Endometrial microvascular endothelial cells (primary cell): ENCODE results near the gene ATIC. TPM values are rescaled to one million over a fixed set of nuclear protein-coding genes. Genes with fewer than 3 reads are reported as not detected.

Experiments
- in situ Hi-C: cut with HindIII; loops from 2 replicates; pipeline ENCODE4 v1.10.0; 2017; ENCODE audit warnings: low sequenced_read_pairs, low pct_unique_long_range_greater_than_20kb; ENCODE audit errors: inconsistent ontology term
- total RNA-seq: library from RNA; depleted of rRNA; stranded (reverse); fragments of >200 nt; gene quantifications from one replicate; pipeline ENCODE4 v1.2.3, GENCODE V29; 2015; ENCODE audit errors: inconsistent ontology term

The ATIC gene
- total RNA-seq, 1 donor from 2014 or later: 36.2 TPM

DNA sequence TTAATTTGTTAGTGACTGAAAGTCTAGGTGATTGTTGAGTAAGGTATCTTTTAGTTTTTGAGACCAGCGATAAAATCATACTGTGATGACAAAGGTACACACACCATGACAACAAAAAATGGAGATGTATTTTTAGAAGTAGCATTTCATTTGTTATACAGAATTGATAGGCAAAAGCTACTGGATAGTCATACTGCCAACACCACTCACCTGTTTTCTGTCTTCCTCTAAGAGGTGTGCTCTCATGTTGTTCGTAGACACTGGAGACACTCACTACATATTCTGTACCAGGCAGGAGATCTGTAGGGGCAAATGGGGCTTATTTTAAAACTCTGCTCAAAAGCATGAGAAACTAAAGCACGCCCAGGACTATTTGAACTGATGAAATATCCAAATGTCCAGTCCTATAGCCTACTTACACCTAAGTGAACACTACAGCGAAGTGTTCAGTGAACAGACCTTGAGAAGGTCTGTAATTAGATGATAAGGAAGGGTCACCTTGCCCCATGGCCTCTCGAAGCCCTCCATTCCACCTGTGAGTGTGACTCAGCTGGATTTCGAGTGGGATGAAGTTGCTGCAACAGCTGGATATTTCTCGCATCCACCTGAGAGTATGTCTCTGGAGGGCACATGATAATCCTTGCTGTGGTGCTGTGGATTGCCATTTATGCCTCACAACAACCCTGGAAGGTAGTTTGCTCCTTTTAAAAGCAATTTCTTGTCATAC lies 76.3 kb downstream of the ATIC start:
- in situ Hi-C loops: no loop called here

GRCh38 chr2:215390550-215390913 lies 78.7 kb downstream of the ATIC start:
- in situ Hi-C loops: no loop called here

DNA sequence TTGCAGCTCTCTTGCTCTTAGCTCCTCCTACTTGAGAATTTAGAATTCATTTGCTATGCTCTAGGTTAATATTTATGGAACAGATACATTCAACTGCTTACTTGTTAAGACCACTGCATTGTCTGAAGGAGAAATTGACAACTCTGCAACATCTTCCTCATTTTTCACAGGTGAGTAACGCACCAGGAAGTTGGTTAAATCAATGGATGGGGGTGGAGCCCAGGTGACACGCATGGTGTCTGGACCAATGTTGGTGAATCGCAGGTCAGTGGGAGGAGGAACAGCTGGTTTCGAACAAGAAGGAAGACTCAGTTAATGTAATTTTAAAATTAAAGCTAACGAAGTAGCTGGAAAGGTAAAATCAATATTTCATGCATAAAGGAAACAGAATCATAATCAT lies 79.7 kb downstream of the ATIC start:
- in situ Hi-C loops: no loop called here

- in situ Hi-C loops: no loop called here
These were observed 80.3 kb downstream of the ATIC start for GRCh38 chr2:215392164-215392563.

GRCh38 chr2:215392687-215393270 lies 80.9 kb downstream of the ATIC start:
- in situ Hi-C loops: no loop called here

DNA sequence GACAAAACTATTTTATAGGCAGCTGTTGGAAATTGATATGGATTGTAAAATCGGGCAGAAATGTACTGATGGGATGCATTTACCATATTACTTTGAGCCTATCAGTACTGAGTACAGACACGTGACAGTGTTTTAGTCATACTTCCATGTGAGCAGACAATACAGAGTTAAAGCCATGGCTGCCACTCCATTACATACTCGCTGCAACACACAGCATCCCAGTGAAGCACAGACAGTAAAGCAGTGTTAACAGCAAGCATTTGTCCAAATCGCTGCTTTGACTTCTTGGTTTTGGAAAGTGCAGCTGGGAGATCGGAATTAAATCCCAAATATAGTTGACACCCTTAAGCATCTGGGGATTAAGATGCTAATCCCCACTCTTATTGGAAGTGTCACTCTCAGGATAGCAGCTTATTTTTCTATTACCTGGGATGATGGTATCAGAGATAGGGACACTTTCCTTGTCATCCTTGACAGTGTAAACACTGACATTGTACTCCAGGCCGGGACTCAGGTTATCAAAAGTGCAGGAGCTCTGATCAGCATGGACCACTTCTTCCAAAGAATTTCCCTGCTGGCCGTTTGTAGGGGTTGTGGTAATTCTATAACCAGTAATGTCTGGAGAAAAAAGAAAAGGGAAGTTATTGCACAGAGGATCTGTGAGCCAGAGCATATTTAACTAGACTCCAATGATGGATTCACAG lies 82.4 kb downstream of the ATIC start:
- in situ Hi-C loops: no loop called here

GRCh38 chr2:215395687-215396460 lies 84.0 kb downstream of the ATIC start:
- in situ Hi-C loops: no loop called here

DNA sequence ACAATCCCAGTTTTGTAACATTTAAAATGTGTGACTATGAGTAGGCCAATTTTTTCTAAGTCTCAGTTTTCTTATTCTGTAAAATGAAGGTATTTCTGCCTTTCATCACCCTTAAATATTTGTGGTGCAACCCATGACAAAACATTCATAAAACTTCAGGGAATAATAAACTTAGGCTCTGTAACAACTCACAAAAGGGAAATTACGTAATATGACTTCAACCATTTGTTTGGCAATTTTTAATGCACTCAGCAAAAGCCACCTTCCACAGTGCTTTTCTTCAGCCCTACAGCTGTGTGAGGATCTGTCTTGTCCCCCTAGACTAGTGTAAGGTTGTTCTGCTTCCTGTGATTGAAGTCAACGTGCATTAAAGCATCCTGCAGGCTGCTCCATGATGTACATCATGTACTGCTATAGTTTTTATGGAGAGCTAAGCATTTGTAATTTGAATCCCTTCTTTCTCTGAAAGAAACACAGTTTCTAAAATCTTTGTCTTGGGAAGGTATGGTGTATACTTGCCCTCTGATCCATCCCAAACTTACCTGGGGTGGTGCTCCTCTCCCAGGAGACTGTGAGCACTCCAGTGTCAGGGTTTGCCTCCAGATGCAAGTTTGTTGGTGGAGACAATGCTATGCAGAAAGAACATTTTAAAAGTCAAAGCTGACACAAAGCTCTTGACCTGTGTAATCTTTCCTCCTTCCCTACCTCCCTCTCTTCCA lies 84.9 kb downstream of the ATIC start:
- in situ Hi-C loops: no loop called here

DNA sequence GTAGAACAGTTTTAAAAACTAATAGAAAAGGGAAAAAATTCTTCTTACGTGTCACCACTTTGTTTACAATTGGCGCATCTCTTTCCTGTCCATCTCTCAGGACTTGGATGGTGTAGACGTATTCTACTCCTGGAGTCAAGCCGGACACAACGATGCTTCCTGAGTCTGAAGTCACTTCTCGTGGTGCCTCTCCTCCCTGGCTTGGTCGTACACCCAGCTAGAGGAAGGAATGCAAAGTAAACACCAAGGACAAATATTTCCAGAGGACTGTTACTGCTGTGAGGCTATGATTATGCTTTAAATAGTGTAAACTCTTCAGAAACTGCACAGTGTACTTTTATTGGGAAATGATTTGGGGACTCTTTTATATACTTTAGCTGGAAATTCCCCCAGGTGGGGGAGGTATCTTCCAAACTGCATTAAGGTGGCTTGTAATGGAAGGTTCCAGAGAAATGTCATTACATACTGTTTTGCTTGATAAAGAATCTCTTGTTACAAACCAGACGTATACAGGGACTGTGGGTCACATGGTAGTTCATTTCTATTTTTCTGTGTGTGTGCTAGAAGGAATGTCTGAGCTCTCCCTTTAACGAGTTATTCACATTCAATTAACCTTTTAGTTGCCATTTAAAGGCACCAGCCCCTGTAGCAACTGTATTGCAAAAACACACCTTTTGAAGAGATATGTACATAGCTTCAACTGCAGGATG lies 85.9 kb downstream of the ATIC start:
- in situ Hi-C loops: no loop called here

DNA sequence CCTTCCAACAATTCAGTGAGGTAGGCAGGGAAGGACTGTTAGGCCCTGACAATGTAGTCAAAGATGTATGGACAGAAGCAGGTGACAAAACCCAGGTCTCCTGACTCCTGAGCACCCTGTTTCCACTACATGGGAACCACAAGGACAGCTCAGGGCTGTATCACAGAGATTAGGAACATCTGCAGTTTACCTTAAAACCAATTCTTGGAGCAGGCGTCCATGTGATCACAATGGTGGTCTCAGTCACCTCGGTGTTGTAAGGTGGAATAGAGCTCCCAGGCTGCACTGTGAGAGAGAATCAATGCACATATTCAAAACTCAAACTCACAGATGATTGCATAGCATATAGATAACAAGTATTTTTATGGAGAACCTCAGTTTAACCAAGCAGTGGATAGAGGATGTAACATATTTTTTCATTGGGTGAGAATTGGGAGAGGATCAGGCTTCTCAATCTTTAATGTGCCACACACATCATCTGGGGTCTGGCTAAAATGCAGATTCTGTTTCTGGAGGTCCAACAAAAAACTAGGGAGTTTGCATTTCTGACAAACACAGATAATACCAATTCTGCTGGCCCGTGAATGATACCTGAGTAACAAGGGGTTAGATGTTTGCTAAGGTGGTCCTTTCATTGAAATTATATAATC lies 87.3 kb downstream of the ATIC start:
- in situ Hi-C loops: no loop called here

Other genes with a start within 250 kb of the ATIC start
- not detected for gene ABCA12, start 173.4 kb upstream of the ATIC start, total RNA-seq
- 1,342 TPM for gene FN1, start 124.0 kb downstream of the ATIC start, total RNA-seq